NT2/D1 (cell line): ENCODE results near the gene GEMIN4.

ENCODE experiments used
- DNase-seq: peaks from one replicate; pipeline ENCODE4 v3.0.0-alpha.2; 2011; ENCODE audit warnings: low read depth, low spot score
- H3K27me3 ChIP-seq: 2 replicates; pipeline ENCODE4 v1.6.0; 2011; ENCODE audit warnings: mild to moderate bottlenecking; ENCODE audit not compliant: insufficient read length, insufficient read depth
- H3K36me3 ChIP-seq: 2 replicates; pipeline ENCODE4 v1.6.1; 2011; ENCODE audit warnings: mild to moderate bottlenecking, low read length, mixed read lengths; ENCODE audit not compliant: insufficient read depth, insufficient read length
- H3K4me1 ChIP-seq: 2 replicates; pipeline ENCODE4 v1.5.1; 2011; ENCODE audit not compliant: insufficient read depth, insufficient read length
- H3K4me3 ChIP-seq: 2 replicates; pipeline ENCODE4 v1.5.1; 2011; ENCODE audit warnings: low read depth; ENCODE audit not compliant: insufficient read length
- H3K9ac ChIP-seq: 2 replicates; pipeline ENCODE4 v1.6.0; 2011; ENCODE audit warnings: low read depth; ENCODE audit not compliant: insufficient read length
- H3K9me3 ChIP-seq: 2 replicates; pipeline ENCODE4 v1.5.1; 2011; ENCODE audit warnings: mild to moderate bottlenecking, low read length; ENCODE audit not compliant: insufficient read depth
- SUZ12 ChIP-seq: IDR thresholded peaks from 2 replicates; pipeline ENCODE4 v1.6.1; 2011; ENCODE audit not compliant: insufficient read length, insufficient read depth; ENCODE audit errors: extremely low read depth
- YY1 ChIP-seq: IDR thresholded peaks from 2 replicates; pipeline ENCODE4 v1.6.1; 2011; ENCODE audit not compliant: insufficient read length, insufficient read depth
- ZNF274 ChIP-seq: IDR thresholded peaks from 2 replicates; pipeline ENCODE4 v1.6.1; 2011; ENCODE audit warnings: mild to moderate bottlenecking, low read depth, low read length

The GEMIN4 gene

DNA sequence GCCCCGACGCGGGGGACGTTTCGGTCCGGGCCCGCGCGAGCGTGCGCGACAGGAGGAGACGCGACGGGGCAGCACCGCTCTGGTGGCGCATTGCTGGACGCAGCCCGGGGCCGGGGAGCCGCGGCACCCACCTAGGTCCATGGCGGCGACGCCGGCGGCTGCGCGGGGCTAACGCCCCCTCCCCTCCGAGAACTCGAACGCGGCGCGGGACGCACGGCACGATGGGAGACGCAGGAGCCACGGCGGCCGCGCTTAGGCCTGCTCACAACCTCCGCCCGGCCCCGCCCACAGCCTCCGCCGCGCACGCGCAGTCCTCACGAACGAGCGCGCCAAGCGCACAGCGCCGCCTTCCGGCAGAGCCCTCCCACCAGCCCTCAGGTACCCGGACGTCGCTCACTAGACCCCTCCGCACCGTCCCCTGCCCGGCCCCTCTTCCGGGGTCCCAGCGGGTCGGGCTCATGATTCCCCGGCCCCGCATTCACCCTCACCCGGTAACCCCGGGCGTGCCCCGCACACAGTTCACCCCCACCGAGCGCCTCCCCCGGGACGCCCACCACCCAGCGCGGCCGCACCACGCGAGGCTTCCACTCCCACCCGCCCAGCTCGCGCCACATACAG is at the start of gene GEMIN4:
Gene GEMIN4 (minus strand): TSS at position 263 of the 618 bp plus-strand sequence. CDS start 122 bp downstream, at position 141.
- peak; percentile 82 for DNase-seq
- peaks cover 2% of the 10 kb centered on the region for H3K4me1 ChIP-seq
- H3K36me3 ChIP-seq, result peaks cover 33% of the 10 kb centered on the region
- H3K27me3 ChIP-seq, result no peaks in the 10 kb centered on the region
- H3K4me3 ChIP-seq, result peak within 1 kb of the TSS; percentile 83
- H3K9ac ChIP-seq, result peak within 1 kb of the TSS; percentile 89
- no peak for TF ChIP-seq SUZ12
- no peak for TF ChIP-seq ZNF274
- TF ChIP-seq YY1, result no peak
- H3K9me3 ChIP-seq, result peaks cover 16% of the 10 kb centered on the region; the same call in 1 of the 2 replicates

DNA sequence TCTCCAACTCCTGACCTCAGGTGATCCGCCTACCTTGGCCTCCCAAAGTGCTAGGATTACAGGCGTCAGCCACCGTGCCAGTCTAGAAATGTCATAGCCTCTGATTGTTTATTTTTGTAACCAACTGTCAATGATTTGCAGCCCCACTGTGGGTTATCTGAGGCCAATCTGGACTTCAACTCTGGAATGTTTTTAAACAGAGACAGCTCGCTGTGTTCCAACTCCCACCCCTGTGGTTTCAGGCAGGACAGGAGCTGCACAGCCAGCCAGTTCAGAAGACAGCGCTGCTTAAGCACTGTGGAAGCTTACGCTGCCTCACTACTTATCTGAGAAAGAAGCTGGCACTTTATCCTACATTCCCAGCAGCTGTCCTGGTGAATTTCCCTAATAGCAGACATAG is 49.6 kb upstream of the GEMIN4 start:
- DNase-seq, result no peak
- H3K4me1 ChIP-seq, result peaks cover 16% of the 10 kb centered on the region
- no peaks in the 10 kb centered on the region for H3K27me3 ChIP-seq
- TF ChIP-seq YY1, result no peak
- TF ChIP-seq ZNF274, result no peak
- no peak for TF ChIP-seq SUZ12
- H3K4me3 ChIP-seq, result no peak overlapping the region
- H3K9me3 ChIP-seq, result no peaks in the 10 kb centered on the region
- peaks cover 63% of the 10 kb centered on the region for H3K36me3 ChIP-seq
- H3K9ac ChIP-seq, result no peak overlapping the region

DNA sequence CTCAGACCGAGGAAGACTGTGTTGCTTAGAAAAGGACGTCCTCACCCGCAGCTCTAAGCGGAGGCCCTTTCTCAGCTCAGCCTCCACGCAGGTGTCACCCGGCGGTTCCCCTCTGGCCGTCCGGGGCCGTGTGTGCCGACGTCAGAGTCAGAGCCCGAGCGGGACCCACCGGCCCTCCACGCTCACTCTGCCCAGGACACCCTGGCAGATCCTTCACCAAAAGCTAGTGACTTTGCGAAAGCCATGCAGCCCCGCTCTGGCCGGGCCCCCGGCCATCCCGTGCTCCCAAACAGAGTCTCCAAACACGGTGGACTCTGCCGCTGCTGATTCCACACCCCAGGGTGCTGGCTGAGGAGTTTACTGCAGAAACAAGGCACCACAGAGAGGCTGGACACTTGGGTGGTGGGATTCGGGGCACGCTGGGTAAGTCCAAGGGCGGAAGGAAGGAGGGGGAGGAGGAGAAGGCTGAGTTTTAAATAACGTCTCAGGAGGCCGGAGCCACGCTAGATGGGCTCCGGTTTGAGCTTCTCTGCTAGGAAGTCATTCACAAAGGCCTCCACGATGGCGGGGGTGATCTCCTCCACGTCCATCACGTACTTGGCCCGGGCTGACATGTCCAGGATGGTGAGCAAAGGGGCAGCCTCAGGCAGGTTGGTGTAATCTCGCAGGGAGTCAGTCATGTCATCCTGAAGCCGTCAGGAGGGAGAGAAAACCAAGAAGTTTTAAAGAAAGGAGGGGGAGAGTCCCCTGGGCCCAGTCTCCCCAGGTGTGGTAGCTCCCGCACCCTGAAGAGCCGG is 48.6 kb upstream of the GEMIN4 start:
- peaks cover 16% of the 10 kb centered on the region for H3K4me1 ChIP-seq
- peaks cover 68% of the 10 kb centered on the region for H3K36me3 ChIP-seq
- no peak overlapping the region for H3K4me3 ChIP-seq
- DNase-seq, result no peak
- H3K27me3 ChIP-seq, result no peaks in the 10 kb centered on the region
- no peaks in the 10 kb centered on the region for H3K9me3 ChIP-seq
- no peak overlapping the region for H3K9ac ChIP-seq
- no peak for TF ChIP-seq YY1
- no peak for TF ChIP-seq SUZ12
- TF ChIP-seq ZNF274, result no peak

DNA sequence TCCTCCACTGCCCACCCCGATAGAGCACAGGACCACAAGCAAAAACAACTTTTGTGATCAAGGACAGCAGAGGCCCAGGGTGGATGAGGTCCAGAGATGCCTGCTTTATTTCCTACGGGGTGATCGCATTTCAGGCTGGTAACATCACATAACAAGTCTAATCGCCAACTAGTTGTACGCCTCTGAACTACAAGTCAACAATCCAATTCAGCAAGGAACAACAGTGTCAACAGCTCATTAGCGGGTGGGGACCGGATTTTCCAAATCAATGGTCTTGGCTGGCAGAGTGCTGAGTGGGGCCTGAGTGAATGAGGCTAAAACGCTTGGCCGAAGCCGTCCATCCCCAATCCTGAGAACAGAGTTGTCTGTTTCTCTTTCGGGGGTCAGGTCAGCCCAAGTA is 47.2 kb upstream of the GEMIN4 start:
- Histone ChIP-seq H3K4me3 (no peak overlapping the region), H3K9me3 (no peaks in the 10 kb centered on the region), H3K9ac (no peak overlapping the region), H3K27me3 (no peaks in the 10 kb centered on the region), H3K36me3 (peaks cover 59% of the 10 kb centered on the region), H3K4me1 (peaks cover 12% of the 10 kb centered on the region)
- TF ChIP-seq ZNF274 (no peak), SUZ12 (no peak), YY1 (no peak)
- no peak for DNase-seq

DNA sequence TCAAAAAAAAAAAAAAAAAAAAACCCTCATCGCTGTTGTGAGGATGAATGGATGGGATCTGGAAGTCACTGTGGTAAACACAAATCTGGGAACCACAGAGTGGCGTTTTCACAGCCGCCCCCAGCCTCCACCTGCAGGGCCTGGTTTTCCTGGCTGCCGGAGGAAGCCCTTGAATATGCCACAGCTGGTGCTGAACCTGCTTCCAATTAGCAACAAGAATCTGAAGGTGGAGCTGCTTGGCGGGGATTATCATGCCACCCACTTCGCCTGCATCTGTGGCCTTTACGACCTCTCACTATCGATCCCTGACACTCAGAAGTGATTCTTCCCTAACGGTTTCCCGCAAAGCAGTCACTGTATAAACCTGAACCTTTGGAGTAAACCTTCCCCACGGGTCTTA is 46.2 kb upstream of the GEMIN4 start:
- Histone ChIP-seq H3K9me3 (no peaks in the 10 kb centered on the region), H3K27me3 (no peaks in the 10 kb centered on the region), H3K4me1 (peaks cover 7% of the 10 kb centered on the region), H3K36me3 (peaks cover 52% of the 10 kb centered on the region), H3K9ac (no peak overlapping the region), H3K4me3 (no peak overlapping the region)
- no peak for DNase-seq
- TF ChIP-seq SUZ12 (no peak), ZNF274 (no peak), YY1 (no peak)

DNA sequence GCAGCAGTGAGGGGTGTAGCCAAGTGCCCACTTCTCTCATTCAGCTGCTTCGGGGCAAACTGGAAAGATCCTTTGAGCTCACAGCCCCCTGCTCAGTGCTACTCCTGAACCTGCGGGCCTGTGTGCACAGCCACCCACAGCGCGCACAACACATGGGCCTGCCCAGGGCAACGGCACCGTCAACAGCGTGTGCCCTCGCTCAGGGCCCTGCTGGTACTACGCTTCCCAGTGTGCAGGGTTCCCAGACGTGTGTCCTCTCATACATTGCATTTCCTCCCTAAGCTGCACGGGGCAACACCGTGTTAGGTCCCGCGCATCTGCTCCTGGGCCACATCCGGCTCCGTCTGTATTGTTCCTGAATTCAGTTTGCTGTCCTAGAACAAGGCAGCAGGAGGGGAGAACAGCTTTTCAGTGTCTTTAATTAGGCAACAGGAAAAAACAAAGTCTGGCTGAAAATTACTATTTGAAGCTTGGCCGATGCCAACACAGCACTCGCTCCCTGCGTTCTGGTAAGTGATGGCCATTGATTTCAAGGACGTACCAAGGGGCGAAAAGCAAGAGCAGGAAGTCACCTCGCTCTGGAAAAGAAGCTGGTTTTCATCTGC is 45.3 kb upstream of the GEMIN4 start:
- H3K4me1 ChIP-seq, result peaks cover 3% of the 10 kb centered on the region
- no peaks in the 10 kb centered on the region for H3K9me3 ChIP-seq
- H3K4me3 ChIP-seq, result no peak overlapping the region
- peaks cover 49% of the 10 kb centered on the region for H3K36me3 ChIP-seq
- TF ChIP-seq ZNF274 (no peak), SUZ12 (no peak), YY1 (no peak)
- H3K9ac ChIP-seq, result no peak overlapping the region
- H3K27me3 ChIP-seq, result no peaks in the 10 kb centered on the region
- DNase-seq, result no peak

DNA sequence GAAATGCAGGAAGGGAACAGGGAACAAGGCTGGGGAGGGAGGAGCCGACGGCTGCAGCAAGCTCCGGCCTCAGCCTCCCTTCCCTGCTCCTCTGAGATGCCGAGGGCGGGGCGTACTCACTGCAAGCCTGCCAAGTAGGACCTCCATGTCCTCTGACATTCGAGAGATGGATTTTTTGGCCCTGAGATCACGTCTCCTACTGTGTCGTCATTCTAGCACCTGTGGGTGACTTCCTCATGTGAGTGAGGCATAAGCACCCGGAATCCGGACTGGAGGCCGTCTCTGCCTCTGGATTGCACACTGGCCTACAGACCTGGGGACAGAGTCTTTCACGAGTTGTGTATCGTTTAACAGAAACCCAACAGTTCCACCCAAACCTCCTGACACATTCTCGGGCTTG is 44.5 kb upstream of the GEMIN4 start:
- H3K27me3 ChIP-seq, result no peaks in the 10 kb centered on the region
- no peak for TF ChIP-seq ZNF274
- no peak for TF ChIP-seq SUZ12
- no peak for TF ChIP-seq YY1

More for the DNA sequence above, 44.5 kb upstream of the GEMIN4 start:
- H3K4me3 ChIP-seq, result no peak overlapping the region
- peaks cover 3% of the 10 kb centered on the region for H3K4me1 ChIP-seq
- no peak overlapping the region for H3K9ac ChIP-seq
- DNase-seq, result no peak
- H3K9me3 ChIP-seq, result no peaks in the 10 kb centered on the region
- H3K36me3 ChIP-seq, result peaks cover 54% of the 10 kb centered on the region
